GM12874 (cell line): ENCODE results near the gene NOD1.

Experiments used
- TF ChIP-seq, protein P1 (sequence below): IDR thresholded peaks from 2 replicates; pipeline ENCODE4 v1.5.1; 2011; ENCODE audit warnings: low read depth, mild to moderate bottlenecking, control low read depth, low read length, moderate library complexity; ENCODE audit not compliant: insufficient read depth

Gene NOD1

GRCh38 chr7:30465046-30465810 is 13.4 kb downstream of the NOD1 start:
- TF ChIP-seq, protein P1, sequence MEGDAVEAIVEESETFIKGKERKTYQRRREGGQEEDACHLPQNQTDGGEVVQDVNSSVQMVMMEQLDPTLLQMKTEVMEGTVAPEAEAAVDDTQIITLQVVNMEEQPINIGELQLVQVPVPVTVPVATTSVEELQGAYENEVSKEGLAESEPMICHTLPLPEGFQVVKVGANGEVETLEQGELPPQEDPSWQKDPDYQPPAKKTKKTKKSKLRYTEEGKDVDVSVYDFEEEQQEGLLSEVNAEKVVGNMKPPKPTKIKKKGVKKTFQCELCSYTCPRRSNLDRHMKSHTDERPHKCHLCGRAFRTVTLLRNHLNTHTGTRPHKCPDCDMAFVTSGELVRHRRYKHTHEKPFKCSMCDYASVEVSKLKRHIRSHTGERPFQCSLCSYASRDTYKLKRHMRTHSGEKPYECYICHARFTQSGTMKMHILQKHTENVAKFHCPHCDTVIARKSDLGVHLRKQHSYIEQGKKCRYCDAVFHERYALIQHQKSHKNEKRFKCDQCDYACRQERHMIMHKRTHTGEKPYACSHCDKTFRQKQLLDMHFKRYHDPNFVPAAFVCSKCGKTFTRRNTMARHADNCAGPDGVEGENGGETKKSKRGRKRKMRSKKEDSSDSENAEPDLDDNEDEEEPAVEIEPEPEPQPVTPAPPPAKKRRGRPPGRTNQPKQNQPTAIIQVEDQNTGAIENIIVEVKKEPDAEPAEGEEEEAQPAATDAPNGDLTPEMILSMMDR, result no peak

GRCh38 chr7:30464231-30464671 is 14.3 kb downstream of the NOD1 start:
- TF ChIP-seq, protein P1, result no peak

GRCh38 chr7:30463405-30464145 is 15.0 kb downstream of the NOD1 start:
- TF ChIP-seq, protein P1, result no peak

DNA sequence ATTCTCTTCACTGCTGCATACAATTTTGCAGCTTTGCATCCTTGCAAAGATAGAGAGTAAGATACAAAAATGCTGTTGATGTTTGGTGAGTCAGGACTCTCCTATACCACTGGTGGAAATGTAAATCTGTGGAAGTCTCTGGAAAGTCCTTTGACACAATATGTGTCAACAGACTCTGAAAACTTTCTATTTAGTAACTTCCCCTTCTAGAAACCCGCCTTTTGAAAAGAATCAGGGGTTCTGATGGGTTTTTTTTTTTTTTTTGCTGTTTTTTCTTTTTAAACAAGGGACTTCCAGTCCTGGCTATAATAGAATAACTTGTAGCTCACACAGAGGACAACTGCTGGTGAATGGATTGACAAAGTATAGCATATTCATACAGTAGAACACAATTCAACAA is 16.4 kb downstream of the NOD1 start:
- TF ChIP-seq, protein P1, result no peak

DNA sequence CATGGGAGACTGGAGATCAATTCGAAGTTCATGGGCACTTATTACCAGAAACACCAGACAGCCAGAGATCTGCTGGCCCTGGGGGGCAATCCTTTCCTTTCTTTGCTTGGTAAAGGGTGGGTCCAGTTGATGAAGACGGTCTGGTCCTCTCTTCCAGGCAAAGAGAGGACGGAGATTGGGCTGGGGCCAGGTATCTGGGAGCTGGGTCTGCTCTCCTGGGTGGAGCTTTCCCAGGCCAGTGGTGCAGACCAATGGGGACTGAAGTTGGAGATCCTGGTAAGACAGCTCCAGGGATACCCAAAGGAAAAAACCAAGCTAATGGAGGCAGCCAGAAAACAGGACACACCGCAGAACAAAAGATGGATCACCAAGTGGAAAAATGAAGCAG is 18.3 kb downstream of the NOD1 start:
- TF ChIP-seq, protein P1, result no peak

GRCh38 chr7:30459591-30460245 is 18.9 kb downstream of the NOD1 start:
- TF ChIP-seq, protein P1, result no peak

GRCh38 chr7:30458311-30458710 is 20.3 kb downstream of the NOD1 start:
- TF ChIP-seq, protein P1, result no peak
